ENCODE data around the gene KCNIP1.

- TF ChIP-seq CTCF (IDR thresholded peaks at IDR 0.05): no peak
- TF ChIP-seq SIN3A (IDR thresholded peaks at IDR 0.05; ENCODE audit: borderline replicate concordance, insufficient read depth, low read depth, low read length): no peak
- no peak for TF ChIP-seq TCF7L2 (IDR thresholded peaks at IDR 0.05; ENCODE audit: low read depth, low read length)
- no peak for TF ChIP-seq POLR2AphosphoS5 (IDR thresholded peaks at IDR 0.05; ENCODE audit: low read depth, low read length)
Observed at GRCh38 chr5:170737591-170737990, 233.8 kb downstream of the KCNIP1 start.

All from Panc1 (cell line).